Measurements from ENCODE around the gene ME3. TPM values are rescaled to one million over a fixed set of nuclear protein-coding genes. Genes with fewer than 3 reads are reported as not detected.

Gene ME3
- total RNA-seq, 1 experiment from 2014 or later = 0.30 TPM

GRCh38 chr11:86559311-86559945, 113.0 kb downstream of the ME3 start:
- Histone ChIP-seq H3K9ac (ENCODE audit: low read length) (no peak overlapping the region), H3K27ac (ENCODE audit: low read depth, low read length) (no peak overlapping the region), H3K4me1 (ENCODE audit: control insufficient read depth in 1 of 2, insufficient read depth in 2 of 2, low read length in 2 of 2) (peaks cover 4 to 9% of the 10 kb centered on the region in 2 experiments), H3K4me3 (replicated peaks in 1 of 2; ENCODE audit: low read depth in 1 of 2, low read length in 2 of 2) (no peak overlapping the region), H2AFZ (ENCODE audit: low read depth, low read length, poor library complexity, severe bottlenecking) (peak overlapping the region; percentile 62), H3K27me3 (ENCODE audit: insufficient read depth, low read length) (no peaks in the 10 kb centered on the region), H3K79me2 (ENCODE audit: insufficient read depth, low read length) (no peaks in the 10 kb centered on the region), H3K9me3 (ENCODE audit: control insufficient read depth in 1 of 2, insufficient read depth in 1 of 2, low read depth in 1 of 2, low read length in 2 of 2) (no peaks in the 10 kb centered on the region), H3K4me2 (ENCODE audit: low read length) (peak overlapping the region; percentile 32), H3K36me3 (ENCODE audit: control insufficient read depth in 1 of 2, insufficient read depth in 2 of 2, low read length in 2 of 2) (no peaks in the 10 kb centered on the region), H3K9me2 (ENCODE audit: insufficient read depth) (no peaks in the 10 kb centered on the region), H4K20me1 (ENCODE audit: insufficient read depth) (no peaks in the 10 kb centered on the region)
- DNase-seq (ENCODE audit: low read depth, low spot score) (no peak), ATAC-seq (peak; percentile 27; the same call in 1 of the 2 replicates)
- RAD21 ChIA-PET (ENCODE audit: low non-redundant PET in 1 of 2, low total read pairs in 2 of 2, uncharacterized antibody in 2 of 2, unreplicated experiment in 2 of 2) = no interaction called here
- no TSS peak for BruUV-seq (replicated peaks)
- intact Hi-C loops (cut with micrococcal nuclease) = no loop called here
- TF ChIP-seq MAX (IDR thresholded peaks at IDR 0.05) (no peak), EGR1 (IDR thresholded peaks at IDR 0.05; ENCODE audit: low read depth) (peak; percentile 24; the same call in 1 of the 2 replicates)
- POLR2A ChIA-PET = no interaction called here
- CTCF ChIA-PET = no interaction called here

GRCh38 chr11:86558841-86559240, 113.6 kb downstream of the ME3 start:
- no TSS peak for BruUV-seq (replicated peaks)
- CTCF ChIA-PET = interaction anchor here (1.3 kb wide), 1 partner anchor 13 kb away, joined by 3 read pairs; no protein-coding TSS in a partner anchor
- H3K9me3 ChIP-seq (ENCODE audit: control insufficient read depth in 1 of 2, insufficient read depth in 1 of 2, low read depth in 1 of 2, low read length in 2 of 2) = no peaks in the 10 kb centered on the region
- ATAC-seq = no peak
- intact Hi-C loops (cut with micrococcal nuclease) = no loop called here
- peaks cover 4 to 9% of the 10 kb centered on the region in 2 experiments for H3K4me1 ChIP-seq (ENCODE audit: control insufficient read depth in 1 of 2, insufficient read depth in 2 of 2, low read length in 2 of 2)
- H3K36me3 ChIP-seq (ENCODE audit: control insufficient read depth in 1 of 2, insufficient read depth in 2 of 2, low read length in 2 of 2) = no peaks in the 10 kb centered on the region
- H3K4me3 ChIP-seq (replicated peaks in 1 of 2; ENCODE audit: low read depth in 1 of 2, low read length in 2 of 2) = no peak overlapping the region
- no peaks in the 10 kb centered on the region for H4K20me1 ChIP-seq (ENCODE audit: insufficient read depth)
- no peaks in the 10 kb centered on the region for H3K9me2 ChIP-seq (ENCODE audit: insufficient read depth)
- no peak overlapping the region for H3K4me2 ChIP-seq (ENCODE audit: low read length)
- POLR2A ChIA-PET = no interaction called here
- H2AFZ ChIP-seq (ENCODE audit: low read depth, low read length, poor library complexity, severe bottlenecking) = peak overlapping the region; percentile 62
- RAD21 ChIA-PET (ENCODE audit: low non-redundant PET in 1 of 2, low total read pairs in 2 of 2, uncharacterized antibody in 2 of 2, unreplicated experiment in 2 of 2) = no interaction called here
- no peak for DNase-seq (ENCODE audit: low read depth, low spot score)
- no peaks in the 10 kb centered on the region for H3K79me2 ChIP-seq (ENCODE audit: insufficient read depth, low read length)
- no peak overlapping the region for H3K27ac ChIP-seq (ENCODE audit: low read depth, low read length)
- TF ChIP-seq ATF3 (IDR thresholded peaks at IDR 0.05) = no peak
- TF ChIP-seq TCF7L2 (IDR thresholded peaks at IDR 0.05; ENCODE audit: borderline replicate concordance, extremely low read depth, insufficient read depth, insufficient read length) = no peak
- no peak for TF ChIP-seq ZNF274 (IDR thresholded peaks at IDR 0.05; ENCODE audit: low read depth, low read length)
- TF ChIP-seq MAX (IDR thresholded peaks at IDR 0.05) = no peak
- no peak for TF ChIP-seq ZBTB33 (IDR thresholded peaks at IDR 0.05; ENCODE audit: extremely low read depth, insufficient replicate concordance, low read length)
- no peak for TF ChIP-seq CTCF (IDR thresholded peaks at IDR 0.05 in 2 of 3, conservative IDR thresholded peaks at IDR 0.05 in 1 of 3; ENCODE audit: borderline replicate concordance in 1 of 3, insufficient read depth in 1 of 3, low read depth in 2 of 3, low read length in 2 of 3)
- no peak for TF ChIP-seq FOSL1 (IDR thresholded peaks at IDR 0.05; ENCODE audit: low read depth)
- no peak for TF ChIP-seq ZFX (IDR thresholded peaks at IDR 0.05)
- no peak for TF ChIP-seq SIN3A (IDR thresholded peaks at IDR 0.05; ENCODE audit: low read depth)
- TF ChIP-seq EGR1 (IDR thresholded peaks at IDR 0.05; ENCODE audit: low read depth) = no peak
- TF ChIP-seq ELF1 (IDR thresholded peaks at IDR 0.05; ENCODE audit: borderline replicate concordance, low read depth) = no peak
- TF ChIP-seq EZH2 (IDR thresholded peaks at IDR 0.05) = no peak
- TF ChIP-seq POLR2AphosphoS5 (IDR thresholded peaks at IDR 0.05; ENCODE audit: low read depth, low read length) = no peak
- no peak for TF ChIP-seq CBX3 (IDR thresholded peaks at IDR 0.05; ENCODE audit: low read depth)
- no peak overlapping the region for H3K9ac ChIP-seq (ENCODE audit: low read length)
- H3K27me3 ChIP-seq (ENCODE audit: insufficient read depth, low read length) = no peaks in the 10 kb centered on the region

All from HCT116 (cell line).